Measurements from ENCODE around the gene AGPS.

AGPS gene

DNA sequence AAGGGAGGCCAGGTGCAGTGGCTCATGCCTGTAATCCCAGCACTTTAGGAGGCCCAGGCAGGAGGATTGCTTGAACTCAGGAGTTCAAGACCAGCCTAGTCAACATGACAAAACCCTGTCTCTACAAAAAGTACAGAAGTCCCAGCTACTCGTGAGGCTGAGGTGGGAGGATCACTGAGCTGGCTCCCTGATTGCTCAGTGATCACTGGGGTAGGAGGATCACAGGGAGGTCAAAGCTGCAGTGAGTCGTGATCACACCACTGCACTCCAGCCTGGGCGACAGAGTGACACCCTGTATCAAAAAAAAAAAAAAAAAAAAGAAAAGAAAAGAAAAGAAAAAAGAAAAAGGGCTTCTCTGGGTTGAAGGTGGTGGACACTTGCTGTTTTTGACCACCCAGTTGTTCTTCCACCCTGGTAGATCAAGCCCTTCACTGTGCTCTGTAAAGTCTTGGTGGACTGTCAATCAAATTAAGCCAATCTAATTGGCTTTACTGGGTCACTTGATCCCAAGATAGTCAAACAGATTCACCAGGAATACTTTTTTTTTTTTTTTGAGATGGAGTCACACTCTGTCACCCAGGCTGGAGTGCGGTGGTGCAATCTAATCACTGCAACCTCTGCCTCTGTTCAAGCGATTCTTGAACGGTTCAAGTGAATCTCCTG is 191.6 kb downstream of the AGPS start:
- TF ChIP-seq GATA3 (IDR thresholded peaks at IDR 0.05; ENCODE audit: low read depth, low read length): no peak
- TF ChIP-seq GATA2 (IDR thresholded peaks at IDR 0.05; ENCODE audit: low read depth, low read length): no peak

DNA sequence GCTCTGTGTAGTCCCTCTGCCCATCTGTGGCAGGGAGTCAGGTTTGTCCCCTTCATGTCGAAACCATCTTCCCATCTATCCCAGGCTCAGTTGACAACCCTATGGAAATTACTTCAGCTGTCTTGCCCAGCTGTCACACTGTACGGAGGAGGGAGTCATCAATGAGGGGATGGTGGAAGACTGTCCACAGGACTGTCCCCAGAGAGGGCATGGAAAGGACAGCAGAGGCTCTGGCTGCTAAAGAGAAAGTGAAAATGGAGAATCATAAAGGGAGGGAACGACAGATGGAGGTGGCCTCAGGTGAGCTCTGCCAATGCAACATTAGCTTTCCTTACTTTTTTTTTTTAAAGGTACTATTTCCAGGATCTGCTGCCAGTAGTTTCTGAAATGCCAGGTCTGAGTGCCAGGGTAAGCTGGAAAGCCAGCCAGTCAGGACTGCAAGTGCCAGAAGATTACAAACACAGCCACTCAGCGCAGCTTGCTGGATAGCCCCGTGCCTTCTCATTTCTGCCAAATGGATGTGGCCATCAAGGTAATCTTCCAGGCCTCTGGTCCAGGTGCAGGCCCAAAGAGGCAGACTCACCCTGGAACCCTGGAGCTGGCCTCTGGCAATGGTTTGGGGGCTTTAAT is 192.8 kb downstream of the AGPS start:
- TF ChIP-seq GATA3 (IDR thresholded peaks at IDR 0.05; ENCODE audit: low read depth, low read length): no peak

GRCh38 chr2:177586154-177586553 is 193.6 kb downstream of the AGPS start:
- TF ChIP-seq GATA3 (IDR thresholded peaks at IDR 0.05; ENCODE audit: low read depth, low read length) (no peak), GATA2 (IDR thresholded peaks at IDR 0.05; ENCODE audit: low read depth, low read length) (no peak)

- no peak for TF ChIP-seq GATA2 (IDR thresholded peaks at IDR 0.05; ENCODE audit: low read depth, low read length)
- TF ChIP-seq GATA3 (IDR thresholded peaks at IDR 0.05; ENCODE audit: low read depth, low read length): no peak
Measured at GRCh38 chr2:177587371-177587770, 194.8 kb downstream of the AGPS start.

DNA sequence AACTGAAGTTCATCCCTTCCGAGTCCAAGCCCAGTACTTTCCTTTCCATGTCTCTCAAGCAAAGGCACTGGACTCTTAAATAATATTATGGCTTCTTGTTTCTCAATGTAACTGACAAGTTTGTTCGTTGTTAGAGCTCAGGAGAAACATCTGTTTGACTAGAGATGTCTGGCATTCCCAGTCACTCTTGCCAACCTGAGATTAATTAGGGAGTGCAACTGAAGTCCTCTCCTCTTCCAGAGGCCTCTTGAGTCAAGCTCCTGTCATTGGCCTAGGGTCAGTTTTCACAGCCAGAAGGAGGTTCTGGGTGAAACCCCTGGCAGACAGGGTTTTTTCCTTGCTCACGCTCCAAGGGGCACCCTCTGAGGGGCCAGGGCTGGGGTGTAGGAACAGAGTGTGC is 196.1 kb downstream of the AGPS start:
- no peak for TF ChIP-seq GATA3 (IDR thresholded peaks at IDR 0.05; ENCODE audit: low read depth, low read length)
- no peak for TF ChIP-seq GATA2 (IDR thresholded peaks at IDR 0.05; ENCODE audit: low read depth, low read length)

DNA sequence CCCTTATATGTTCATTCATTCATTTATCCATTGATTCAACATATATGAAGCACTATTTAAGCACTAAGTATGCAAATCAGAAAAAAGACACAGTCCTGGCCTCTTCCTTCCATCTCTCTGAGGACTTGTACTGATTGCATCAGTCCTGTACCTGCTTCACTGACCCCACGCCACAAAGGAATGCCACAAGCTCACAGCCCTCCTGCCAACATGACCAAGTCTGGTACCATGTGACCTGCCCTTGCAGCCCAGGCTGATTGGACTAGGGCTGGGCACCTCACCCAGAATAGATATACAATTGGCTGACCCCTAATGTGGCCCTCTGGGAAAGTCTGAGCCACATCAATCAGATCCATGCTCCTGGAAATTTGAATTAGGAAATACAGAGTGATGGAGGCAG is 196.6 kb downstream of the AGPS start:
- no peak for TF ChIP-seq GATA3 (IDR thresholded peaks at IDR 0.05; ENCODE audit: low read depth, low read length)
- no peak for TF ChIP-seq GATA2 (IDR thresholded peaks at IDR 0.05; ENCODE audit: low read depth, low read length)

DNA sequence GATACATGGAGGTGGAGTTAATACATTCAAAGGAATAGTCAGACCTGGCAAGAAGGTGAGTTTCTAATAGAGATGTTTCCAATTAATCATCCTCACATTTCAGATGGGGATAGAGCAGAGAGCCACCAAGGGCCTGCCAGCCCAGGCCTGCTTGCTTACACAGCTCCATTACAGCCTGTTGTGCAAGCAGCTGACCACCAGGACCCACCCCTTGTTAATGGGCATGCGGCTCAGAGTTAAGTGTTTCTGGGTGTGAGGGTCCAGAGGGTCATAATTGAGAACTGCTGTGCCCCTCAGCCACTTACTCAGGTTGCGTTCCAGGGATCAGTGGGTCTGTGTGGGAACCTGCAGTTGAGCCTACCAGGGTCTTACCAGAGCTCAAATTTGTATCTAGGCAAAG is 199.8 kb downstream of the AGPS start:
- TF ChIP-seq GATA3 (IDR thresholded peaks at IDR 0.05; ENCODE audit: low read depth, low read length): no peak
- no peak for TF ChIP-seq GATA2 (IDR thresholded peaks at IDR 0.05; ENCODE audit: low read depth, low read length)

DNA sequence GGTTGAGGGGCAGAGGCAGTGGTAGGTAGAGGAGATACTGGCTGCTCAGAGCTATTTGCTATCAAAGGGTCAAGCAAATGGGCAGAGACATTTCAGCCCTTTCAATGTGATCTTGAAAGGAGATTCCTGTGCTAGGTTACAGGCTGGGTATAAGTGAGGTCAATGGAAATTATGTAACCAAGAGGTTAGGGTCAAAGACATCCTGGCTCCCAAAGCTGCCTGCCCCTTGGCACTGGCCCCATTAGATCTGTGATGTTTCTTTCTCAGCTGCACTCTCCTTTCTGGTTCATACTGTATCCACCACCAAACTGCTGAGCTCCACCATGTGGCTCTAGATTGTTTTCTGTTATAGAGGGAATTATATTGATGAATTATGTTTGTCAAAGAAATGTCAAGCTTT is 200.4 kb downstream of the AGPS start:
- TF ChIP-seq GATA2 (IDR thresholded peaks at IDR 0.05; ENCODE audit: low read depth, low read length): no peak
- TF ChIP-seq GATA3 (IDR thresholded peaks at IDR 0.05; ENCODE audit: low read depth, low read length): no peak

GRCh38 chr2:177593402-177593801 is 200.8 kb downstream of the AGPS start:
- TF ChIP-seq GATA3 (IDR thresholded peaks at IDR 0.05; ENCODE audit: low read depth, low read length) (no peak), GATA2 (IDR thresholded peaks at IDR 0.05; ENCODE audit: low read depth, low read length) (no peak)

Measured in SH-SY5Y (cell line).